Natural killer cell (primary cell): ENCODE results near the gene LMX1B. TPM values are rescaled to one million over a fixed set of nuclear protein-coding genes. Genes with fewer than 3 reads are reported as not detected.

Source experiments
- ATAC-seq, 3 donors: fragments of 150-1000 bp in 2 of 3; fragments of 200-7000 bp in 1 of 3; cut with Tn5 transposase; 1 replicate in 1 of 3; 2 replicates in 2 of 3; pipeline ENCODE4 v1.10.0; 2021; ENCODE audit warnings: mild to moderate bottlenecking in 2 of 3, moderate library complexity in 2 of 3
- DNase-seq, 2 donors: peaks; one replicate each; pipeline versions ENCODE4 v3.0.0 to v3.0.0-alpha.2; 2013 to 2021; ENCODE audit warnings: mixed read lengths in 1 of 2
- H3K27ac ChIP-seq: one replicate; pipeline ENCODE4 v1.5.1; 2013; ENCODE audit warnings: mild to moderate bottlenecking, low read length
- H3K27me3 ChIP-seq: one replicate; pipeline ENCODE4 v1.6.1; 2013; ENCODE audit warnings: low read length; ENCODE audit not compliant: control insufficient read depth, insufficient read depth
- H3K36me3 ChIP-seq: one replicate; pipeline ENCODE4 v1.6.1; 2013; ENCODE audit warnings: low read length; ENCODE audit not compliant: control insufficient read depth, insufficient read depth
- H3K4me1 ChIP-seq: one replicate; pipeline ENCODE4 v1.6.1; 2013; ENCODE audit warnings: low read length; ENCODE audit not compliant: control insufficient read depth, insufficient read depth
- H3K4me3 ChIP-seq: one replicate; pipeline ENCODE4 v1.5.1; 2013; ENCODE audit warnings: low read length
- H3K9me3 ChIP-seq: one replicate; pipeline ENCODE4 v1.6.1; 2013; ENCODE audit warnings: low read length; ENCODE audit not compliant: control insufficient read depth, insufficient read depth
- H3K27ac Mint-ChIP-seq, 2 donors: one replicate each; pipeline ENCODE4 v1.8.0; 2022; ENCODE audit warnings: mild to moderate bottlenecking in 2 of 2, mixed read lengths in 2 of 2, moderate library complexity in 1 of 2
- H3K27me3 Mint-ChIP-seq, 2 donors: one replicate each; pipeline ENCODE4 v1.8.0; 2022; ENCODE audit warnings: low read depth in 2 of 2, mixed read lengths in 2 of 2
- H3K36me3 Mint-ChIP-seq: one replicate; pipeline ENCODE4 v1.8.0; 2022; ENCODE audit warnings: mixed read lengths
- H3K4me1 Mint-ChIP-seq, 2 donors: one replicate each; pipeline ENCODE4 v1.8.0; 2022; ENCODE audit warnings: mixed read lengths in 2 of 2
- H3K4me3 Mint-ChIP-seq: one replicate; pipeline ENCODE4 v1.8.0; 2022; ENCODE audit warnings: mild to moderate bottlenecking, moderate library complexity, mixed read lengths
- H3K9me3 Mint-ChIP-seq, 2 donors: one replicate each; pipeline ENCODE4 v1.8.0; 2022; ENCODE audit warnings: mixed read lengths in 2 of 2
- WGBS: methylation state at CpG from one replicate; pipeline ENCODE4 v1.1.7; 2013; ENCODE audit warnings: missing lambda C conversion rate; ENCODE audit not compliant: insufficient coverage; 5-methylcytosine and 5-hydroxymethylcytosine counted together
- intact Hi-C: fragments of 100-400 bp; cut with micrococcal nuclease; formaldehyde crosslinking; loops from one replicate; pipeline ENCODE4 v1.14.2; 2022
- total RNA-seq, 4 donors: library from RNA; stranded (reverse); fragments of 120-200 nt in 1 of 4; gene quantifications; one replicate each; pipeline versions ENCODE4 v1.2.3 to v1.2.4, GENCODE V29; 2013 to 2022
- TF ChIP-seq, protein P1 (sequence below): fragments of 200-600 bp; IDR thresholded peaks from one replicate; pipeline ENCODE4 v1.8.0; 2022; ENCODE audit warnings: antibody characterized with exemption

The LMX1B gene
- total RNA-seq, 3 donors from 2014 or later (not counting 1 experiment from before 2014, with no cell fraction given): not detected

GRCh38 chr9:126617823-126618165 lies 4.1 kb downstream of the LMX1B start:
- no peak overlapping the region for H3K4me3 ChIP-seq
- 17% methylated on average over 11 of the region's 12 CpGs for WGBS
- H3K4me3 Mint-ChIP-seq: no peak overlapping the region

DNA sequence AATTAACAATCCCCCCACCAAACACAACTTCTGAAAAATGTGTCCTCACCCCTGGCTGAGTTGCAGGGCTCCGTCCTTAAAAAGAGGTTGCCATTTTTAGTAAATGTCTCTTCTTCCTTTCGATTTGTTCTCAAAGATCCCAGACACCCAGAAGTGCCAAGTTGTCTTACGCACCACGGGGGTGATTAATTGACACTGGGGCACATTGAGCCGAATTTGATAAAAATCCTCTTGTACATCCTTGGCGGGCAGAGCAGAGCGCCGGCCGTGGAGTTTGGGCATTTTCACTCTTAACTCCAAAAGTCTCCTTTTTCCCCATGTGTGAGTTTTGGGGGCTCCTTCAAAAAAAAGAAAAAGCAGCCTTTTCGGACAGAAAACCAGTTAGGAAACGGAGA lies 4.5 kb downstream of the LMX1B start:
- 9% methylated on average over 11 of the region's 11 CpGs for WGBS
- TF ChIP-seq, protein P1, sequence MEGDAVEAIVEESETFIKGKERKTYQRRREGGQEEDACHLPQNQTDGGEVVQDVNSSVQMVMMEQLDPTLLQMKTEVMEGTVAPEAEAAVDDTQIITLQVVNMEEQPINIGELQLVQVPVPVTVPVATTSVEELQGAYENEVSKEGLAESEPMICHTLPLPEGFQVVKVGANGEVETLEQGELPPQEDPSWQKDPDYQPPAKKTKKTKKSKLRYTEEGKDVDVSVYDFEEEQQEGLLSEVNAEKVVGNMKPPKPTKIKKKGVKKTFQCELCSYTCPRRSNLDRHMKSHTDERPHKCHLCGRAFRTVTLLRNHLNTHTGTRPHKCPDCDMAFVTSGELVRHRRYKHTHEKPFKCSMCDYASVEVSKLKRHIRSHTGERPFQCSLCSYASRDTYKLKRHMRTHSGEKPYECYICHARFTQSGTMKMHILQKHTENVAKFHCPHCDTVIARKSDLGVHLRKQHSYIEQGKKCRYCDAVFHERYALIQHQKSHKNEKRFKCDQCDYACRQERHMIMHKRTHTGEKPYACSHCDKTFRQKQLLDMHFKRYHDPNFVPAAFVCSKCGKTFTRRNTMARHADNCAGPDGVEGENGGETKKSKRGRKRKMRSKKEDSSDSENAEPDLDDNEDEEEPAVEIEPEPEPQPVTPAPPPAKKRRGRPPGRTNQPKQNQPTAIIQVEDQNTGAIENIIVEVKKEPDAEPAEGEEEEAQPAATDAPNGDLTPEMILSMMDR: no peak
- Histone ChIP-seq H3K4me3 (no peak overlapping the region), H3K27ac (no peak overlapping the region), H3K36me3 (no peaks in the 10 kb centered on the region), H3K9me3 (no peaks in the 10 kb centered on the region), H3K27me3 (peaks cover 66% of the 10 kb centered on the region), H3K4me1 (peaks cover 18% of the 10 kb centered on the region)
- DNase-seq (no peak), ATAC-seq (no peak)
- Mint-ChIP-seq H3K27ac (no peak overlapping the region), H3K4me3 (no peak overlapping the region), H3K36me3 (no peaks in the 10 kb centered on the region), H3K27me3 (peaks cover 62 to 63% of the 10 kb centered on the region in 2 donors), H3K4me1 (peaks cover 6 to 12% of the 10 kb centered on the region in 2 donors), H3K9me3 (no peaks in the 10 kb centered on the region)
- intact Hi-C loops: no loop called here

More at GRCh38 chr9:126617823-126618165, 4.1 kb downstream of the LMX1B start:
- no peak for DNase-seq
- peaks cover 63 to 65% of the 10 kb centered on the region in 2 donors for H3K27me3 Mint-ChIP-seq
- no peaks in the 10 kb centered on the region for H3K36me3 ChIP-seq
- no peaks in the 10 kb centered on the region for H3K9me3 Mint-ChIP-seq
- intact Hi-C loops: no loop called here
- ATAC-seq: no peak
- H3K9me3 ChIP-seq: no peaks in the 10 kb centered on the region
- H3K27me3 ChIP-seq: peaks cover 66% of the 10 kb centered on the region
- H3K27ac ChIP-seq: no peak overlapping the region
- TF ChIP-seq, protein P1: no peak
- H3K4me1 ChIP-seq: peaks cover 22% of the 10 kb centered on the region
- H3K4me1 Mint-ChIP-seq: peaks cover 6 to 16% of the 10 kb centered on the region in 2 donors
- no peak overlapping the region for H3K27ac Mint-ChIP-seq
- H3K36me3 Mint-ChIP-seq: no peaks in the 10 kb centered on the region

DNA sequence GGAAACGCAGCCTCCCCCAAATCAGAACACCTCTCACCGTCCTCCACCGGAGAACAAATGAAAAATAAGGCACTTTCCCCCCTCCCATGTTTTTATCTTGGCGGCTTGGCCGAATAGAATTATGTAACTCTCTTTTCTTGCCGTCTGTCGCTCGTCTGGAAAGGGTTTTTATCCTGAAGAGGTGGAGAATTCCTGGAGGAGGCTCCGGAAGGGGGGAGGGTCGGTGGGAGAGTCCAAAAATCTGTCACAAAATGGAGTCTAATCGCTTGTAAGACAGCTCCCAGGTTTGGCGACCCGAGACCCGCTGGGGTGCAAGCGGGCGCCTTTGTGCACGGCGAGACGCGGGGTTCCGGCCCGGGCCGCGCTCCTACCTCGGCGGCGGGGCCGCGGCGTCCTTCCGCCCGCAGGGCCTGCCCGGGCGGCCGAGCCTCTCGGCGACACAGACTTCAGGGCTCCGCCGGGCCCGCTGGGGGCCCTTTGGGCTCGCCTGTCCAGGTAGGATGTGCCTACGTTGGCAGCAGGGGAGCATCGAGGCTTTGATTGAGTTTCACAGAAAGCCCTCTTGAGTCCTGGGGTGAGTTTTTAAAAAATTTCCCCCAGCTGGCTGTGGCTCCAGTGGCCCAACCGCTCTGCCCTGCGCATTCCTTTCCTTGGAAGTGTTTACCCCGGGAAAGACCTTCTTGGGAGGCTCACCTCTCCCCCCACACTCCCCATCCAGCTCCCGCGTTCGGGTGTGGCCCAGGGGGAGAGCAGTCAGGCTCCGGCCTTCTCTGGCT lies 5.0 kb downstream of the LMX1B start:
- H3K27me3 Mint-ChIP-seq: peaks cover 63 to 65% of the 10 kb centered on the region in 2 donors
- no peak overlapping the region for H3K27ac Mint-ChIP-seq
- peaks cover 19% of the 10 kb centered on the region for H3K4me1 ChIP-seq
- H3K36me3 ChIP-seq: no peaks in the 10 kb centered on the region
- H3K4me3 ChIP-seq: no peak overlapping the region
- H3K9me3 Mint-ChIP-seq: no peaks in the 10 kb centered on the region
- no peak overlapping the region for H3K4me3 Mint-ChIP-seq
- H3K36me3 Mint-ChIP-seq: no peaks in the 10 kb centered on the region
- DNase-seq (no peak), ATAC-seq (no peak)
- intact Hi-C loops: no loop called here
- TF ChIP-seq, protein P1: no peak
- H3K27ac ChIP-seq: no peak overlapping the region
- H3K4me1 Mint-ChIP-seq: peaks cover 6 to 12% of the 10 kb centered on the region in 2 donors
- WGBS: 9% methylated on average over 49 of the region's 50 CpGs
- no peaks in the 10 kb centered on the region for H3K9me3 ChIP-seq
- H3K27me3 ChIP-seq: peaks cover 72% of the 10 kb centered on the region
